AG04449 (cell line): Measurements from ENCODE around the gene NAB2.

ENCODE experiments used
- CTCF ChIA-PET: fragments of 350-600 bp; formaldehyde crosslinking; extraction: SDS; loops from one replicate; lab custom pipeline; 2021; ENCODE audit warnings: antibody characterized with exemption; lab: Yijun Ruan, JAX
- POLR2A ChIA-PET: fragments of 400-600, 350-600 bp; formaldehyde crosslinking; extraction: SDS; loops from one replicate; lab custom pipeline; 2020; ENCODE audit warnings: antibody characterized with exemption, inconsistent platforms; lab: Yijun Ruan, JAX
- DNase-seq: peaks from one replicate; pipeline ENCODE4 v3.0.0-alpha.2; 2010; ENCODE audit warnings: low read depth, low spot score
- H3K4me3 ChIP-seq: 2 replicates; pipeline ENCODE4 v1.5.1; 2011; ENCODE audit warnings: low read depth, mild to moderate bottlenecking, control low read depth, low read length
- TF ChIP-seq, protein P1 (sequence below): IDR thresholded peaks from one replicate; pipeline ENCODE4 v1.5.1; 2011; ENCODE audit warnings: mild to moderate bottlenecking, moderate library complexity, low read length, control low read depth, inconsistent platforms; ENCODE audit not compliant: insufficient read depth; ENCODE audit errors: missing control alignments

Gene NAB2

GRCh38 chr12:57094208-57095160 lies 5.6 kb downstream of the NAB2 start:
- CTCF ChIA-PET = interaction anchor here (0.7 to 16.5 kb wide), 11 partner anchors 13 to 156 kb away, joined by 3 to 218 read pairs (median 7); partner anchors contain the start of genes NEMP1, SHMT2, STAC3 and STAT6
- TF ChIP-seq, protein P1, sequence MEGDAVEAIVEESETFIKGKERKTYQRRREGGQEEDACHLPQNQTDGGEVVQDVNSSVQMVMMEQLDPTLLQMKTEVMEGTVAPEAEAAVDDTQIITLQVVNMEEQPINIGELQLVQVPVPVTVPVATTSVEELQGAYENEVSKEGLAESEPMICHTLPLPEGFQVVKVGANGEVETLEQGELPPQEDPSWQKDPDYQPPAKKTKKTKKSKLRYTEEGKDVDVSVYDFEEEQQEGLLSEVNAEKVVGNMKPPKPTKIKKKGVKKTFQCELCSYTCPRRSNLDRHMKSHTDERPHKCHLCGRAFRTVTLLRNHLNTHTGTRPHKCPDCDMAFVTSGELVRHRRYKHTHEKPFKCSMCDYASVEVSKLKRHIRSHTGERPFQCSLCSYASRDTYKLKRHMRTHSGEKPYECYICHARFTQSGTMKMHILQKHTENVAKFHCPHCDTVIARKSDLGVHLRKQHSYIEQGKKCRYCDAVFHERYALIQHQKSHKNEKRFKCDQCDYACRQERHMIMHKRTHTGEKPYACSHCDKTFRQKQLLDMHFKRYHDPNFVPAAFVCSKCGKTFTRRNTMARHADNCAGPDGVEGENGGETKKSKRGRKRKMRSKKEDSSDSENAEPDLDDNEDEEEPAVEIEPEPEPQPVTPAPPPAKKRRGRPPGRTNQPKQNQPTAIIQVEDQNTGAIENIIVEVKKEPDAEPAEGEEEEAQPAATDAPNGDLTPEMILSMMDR = no peak
- POLR2A ChIA-PET = interaction anchor here (0.7 to 2.0 kb wide), 8 partner anchors 10 to 357 kb away, joined by 3 to 15 read pairs (median 6); partner anchors contain the start of genes NEMP1, SHMT2 and STAT6
- no peak for DNase-seq
- no peak overlapping the region for H3K4me3 ChIP-seq

DNA sequence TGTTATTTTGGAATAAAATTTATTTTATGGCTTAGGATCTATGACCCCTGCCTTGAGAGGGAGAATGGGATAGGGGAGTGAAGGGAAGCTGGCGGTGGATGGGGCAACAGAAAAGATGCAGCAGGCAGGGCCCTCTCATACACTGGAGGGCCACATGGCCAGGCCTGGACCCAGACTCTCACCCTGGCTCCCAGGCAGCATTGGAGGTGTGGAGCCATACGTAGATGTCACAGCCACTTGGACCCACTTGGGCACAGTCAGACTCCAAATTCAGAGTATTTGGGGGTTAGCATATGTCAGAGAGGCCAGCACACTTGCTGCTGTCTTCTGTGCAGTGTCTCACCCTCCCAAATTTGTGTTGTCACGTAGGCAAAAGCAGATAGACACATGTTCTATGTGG lies 6.5 kb downstream of the NAB2 start:
- H3K4me3 ChIP-seq = no peak overlapping the region
- ChIA-PET POLR2A (interaction anchor here (0.7 to 4.7 kb wide), 4 partner anchors 14 to 357 kb away, joined by 3 to 64 read pairs (median 4); partner anchors contain the start of genes LRP1, NEMP1 and STAT6), CTCF (interaction anchor here (1.1 to 16.5 kb wide), 5 partner anchors 12 to 119 kb away, joined by 4 to 218 read pairs (median 5); partner anchors contain the start of gene STAT6)
- TF ChIP-seq, protein P1 = no peak
- DNase-seq = no peak

GRCh38 chr12:57096099-57096572 lies 7.2 kb downstream of the NAB2 start:
- CTCF ChIA-PET = interaction anchor here (0.7 to 16.5 kb wide), 6 partner anchors 11 to 118 kb away, joined by 3 to 218 read pairs (median 4); partner anchors contain the start of gene STAT6
- DNase-seq = no peak
- POLR2A ChIA-PET = interaction anchor here (1.1 to 4.7 kb wide), 5 partner anchors 8 to 32 kb away, joined by 3 to 64 read pairs (median 5); partner anchors contain the start of genes LRP1, NEMP1 and STAT6
- TF ChIP-seq, protein P1 = no peak
- H3K4me3 ChIP-seq = no peak overlapping the region

- DNase-seq = no peak
- POLR2A ChIA-PET = interaction anchor here (0.7 to 4.7 kb wide), 5 partner anchors 7 to 155 kb away, joined by 3 to 64 read pairs (median 5); partner anchors contain the start of gene STAT6
- TF ChIP-seq, protein P1 = no peak
- CTCF ChIA-PET = interaction anchor here (0.7 to 16.5 kb wide), 7 partner anchors 10 to 78 kb away, joined by 3 to 218 read pairs (median 4); partner anchors contain the start of gene STAT6
- H3K4me3 ChIP-seq = no peak overlapping the region
Measured at GRCh38 chr12:57096748-57097553, 8.0 kb downstream of the NAB2 start.

GRCh38 chr12:57097554-57097835 lies 8.6 kb downstream of the NAB2 start:
- ChIA-PET POLR2A (interaction anchor here (0.7 to 4.7 kb wide), 5 partner anchors 8 to 155 kb away, joined by 3 to 64 read pairs (median 5); partner anchors contain the start of gene STAT6), CTCF (interaction anchor here (0.9 to 16.5 kb wide), 5 partner anchors 10 to 78 kb away, joined by 3 to 218 read pairs (median 4); partner anchors contain the start of gene STAT6)
- DNase-seq = no peak
- no peak overlapping the region for H3K4me3 ChIP-seq
- TF ChIP-seq, protein P1 = no peak
